ENCODE results near the gene HERC4.
"Not testable (repeated sequence)": the region's sequence is repeated elsewhere in the genome, so short reads cannot be mapped to it uniquely, and the experiment has no call there.

The HERC4 gene

DNA sequence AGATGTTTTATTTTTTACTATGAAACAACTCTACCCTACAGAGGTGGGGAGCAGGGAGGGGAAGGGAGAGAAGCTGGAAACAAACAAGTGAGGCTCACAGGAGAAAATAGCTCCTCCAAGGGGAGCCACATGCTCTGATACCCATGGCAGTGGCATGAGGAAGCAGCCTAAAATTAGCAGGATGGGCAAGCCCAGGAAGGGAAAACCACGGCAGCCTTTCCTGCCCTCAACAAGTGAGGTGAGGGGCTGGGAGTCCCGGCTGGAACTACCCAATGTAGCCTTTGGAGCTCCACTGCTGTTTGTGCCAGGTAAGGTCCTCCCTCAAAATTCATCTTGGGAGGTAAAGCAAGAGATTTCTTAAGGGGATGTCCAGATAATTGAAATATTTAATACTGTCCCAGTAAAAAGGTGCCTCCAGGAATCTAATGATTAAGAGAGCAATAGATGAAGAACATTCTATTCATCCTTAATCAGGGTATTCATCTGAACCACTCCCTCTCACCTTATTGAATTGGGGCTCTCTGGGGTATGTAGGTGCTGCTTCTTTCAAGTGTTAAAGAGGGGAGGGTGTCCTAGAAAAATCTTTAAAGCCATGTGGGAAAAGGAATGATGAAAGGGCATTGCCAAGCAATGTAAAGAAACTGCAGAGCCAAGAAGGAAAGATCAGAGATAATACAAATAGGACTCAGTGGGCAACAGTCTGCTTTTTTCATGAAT lies 12.8 kb upstream of the HERC4 start:
- no peak for DNase-seq (ENCODE audit: low read depth)

DNA sequence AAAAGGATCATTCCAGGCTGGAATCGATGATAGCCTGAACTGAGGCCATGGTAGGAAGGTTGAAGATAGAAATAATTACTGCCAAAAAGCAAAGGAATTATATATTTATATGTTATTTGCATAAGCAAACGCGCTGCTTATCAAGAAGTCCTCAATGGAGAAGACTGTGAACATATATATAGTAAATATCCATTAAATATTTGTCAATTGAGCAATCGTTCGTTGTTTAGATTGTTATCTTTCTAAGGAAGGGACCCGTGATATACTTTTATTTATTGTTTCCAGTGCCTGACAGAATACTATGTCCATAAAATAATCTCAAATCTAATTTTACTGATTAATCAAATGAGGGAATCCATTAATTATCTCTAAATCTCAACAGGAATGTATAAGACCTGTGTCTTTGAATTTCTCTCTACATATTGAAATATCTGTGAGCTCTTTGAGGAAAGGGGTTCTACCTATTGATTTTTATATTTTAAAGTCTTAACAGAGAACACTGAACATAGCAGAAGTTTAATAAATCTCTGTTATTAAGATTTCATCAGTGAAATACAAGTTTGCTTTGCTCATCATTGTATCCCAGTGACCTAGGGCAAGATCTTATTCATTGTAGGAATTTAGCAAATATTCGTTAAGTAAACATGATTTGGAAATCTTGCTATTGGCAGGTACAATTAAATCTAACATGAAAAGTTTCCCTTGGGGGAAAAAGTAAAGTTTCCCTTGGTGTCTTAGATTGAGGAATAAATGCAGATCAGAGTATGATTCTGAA lies 12.0 kb upstream of the HERC4 start:
- DNase-seq (ENCODE audit: low read depth) = no peak

DNA sequence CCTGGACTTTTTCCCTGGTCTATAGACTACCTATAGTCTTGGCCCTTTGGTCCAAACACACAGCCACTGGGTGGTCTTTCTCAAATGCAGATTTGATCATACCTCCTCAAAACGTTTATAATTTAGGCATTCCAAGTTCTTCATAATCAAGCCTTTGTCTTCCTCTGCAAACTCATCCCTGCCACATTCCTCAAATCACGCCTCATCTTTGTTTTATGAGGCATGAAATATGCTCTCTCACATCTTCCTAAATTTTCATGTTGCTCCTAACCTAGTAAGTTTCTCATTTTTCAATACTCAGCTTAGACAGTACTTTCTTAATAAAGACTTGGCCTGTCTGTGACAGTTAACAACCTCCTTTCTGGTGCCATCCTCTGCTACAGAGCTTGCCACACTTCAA lies 10.9 kb upstream of the HERC4 start:
- no peak for DNase-seq (ENCODE audit: low read depth)

DNA sequence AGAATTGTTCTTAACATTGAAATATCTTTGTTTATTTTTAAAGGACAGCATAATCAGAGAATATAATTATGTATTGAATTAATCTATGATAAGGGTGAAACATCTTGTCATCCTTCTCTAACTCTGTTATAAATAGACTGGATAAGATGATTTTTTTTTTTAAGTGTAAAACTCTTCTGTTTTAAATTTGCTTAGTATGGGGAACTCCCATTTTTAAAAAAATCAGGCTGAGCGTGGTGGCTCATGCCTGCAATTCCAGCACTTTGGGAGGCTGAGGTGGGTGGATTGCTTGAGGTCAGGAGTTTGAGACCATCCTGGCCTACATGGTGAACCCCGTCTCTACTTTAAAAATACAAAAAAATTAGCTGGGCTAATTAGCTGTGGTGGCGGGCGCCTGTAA lies 9.4 kb upstream of the HERC4 start:
- no peak for DNase-seq (ENCODE audit: low read depth)

DNA sequence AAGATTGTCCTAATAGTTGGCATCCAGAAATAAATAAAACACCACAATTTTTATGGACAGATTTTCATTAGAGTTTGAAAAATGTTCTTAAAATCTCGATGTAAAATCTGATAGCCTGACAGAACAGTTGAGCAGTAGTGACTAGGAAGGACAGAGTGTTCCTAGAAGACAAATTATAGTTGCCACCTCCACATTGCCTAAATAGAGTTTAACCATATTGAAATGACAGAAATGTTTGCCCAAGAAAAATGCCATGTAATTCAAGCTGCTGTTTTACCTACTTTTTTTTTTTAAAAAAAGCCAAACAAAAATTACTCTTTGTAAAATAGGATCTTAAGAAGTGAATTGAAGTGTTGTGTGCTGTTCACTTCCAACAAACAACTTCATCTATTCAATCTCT lies 8.9 kb upstream of the HERC4 start:
- DNase-seq (ENCODE audit: low read depth) = no peak

DNA sequence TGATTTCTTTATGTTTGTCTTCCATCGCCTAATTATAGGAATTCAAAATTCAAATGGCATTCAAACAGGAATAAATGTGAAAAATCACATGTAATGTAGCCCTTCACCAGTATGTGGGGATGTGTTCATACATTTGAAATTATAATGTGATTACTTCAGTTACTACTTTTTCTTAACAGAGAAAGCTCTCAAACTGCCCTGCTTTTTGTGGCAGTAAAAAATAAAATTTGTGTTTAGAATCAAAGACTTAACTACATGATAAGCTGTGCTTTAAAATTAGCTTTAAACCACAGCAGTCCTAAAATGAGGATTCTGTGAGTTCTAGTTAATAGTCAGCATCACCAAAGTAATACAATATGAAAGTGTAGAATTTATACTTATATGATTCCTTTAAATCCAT lies 7.8 kb upstream of the HERC4 start:
- DNase-seq (ENCODE audit: low read depth) = no peak

DNA sequence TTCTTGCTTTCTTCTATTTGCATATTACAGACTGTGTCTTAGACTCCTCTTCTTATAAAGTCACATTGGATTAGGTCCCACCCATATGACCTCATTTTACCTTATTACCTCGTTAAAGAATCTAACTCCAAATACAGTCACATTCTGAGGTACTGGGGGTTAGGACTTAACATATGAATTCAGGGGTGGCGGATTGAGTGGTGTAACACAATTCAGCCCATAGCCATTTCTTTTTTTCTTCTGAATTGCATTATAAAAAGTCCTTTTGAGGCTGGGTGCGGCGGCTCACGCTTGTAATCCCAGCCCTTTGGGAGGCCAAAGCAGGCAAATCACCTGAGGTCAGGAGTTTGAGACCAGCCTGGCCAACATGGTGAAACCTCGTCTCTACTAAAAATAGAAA lies 6.8 kb upstream of the HERC4 start:
- DNase-seq (ENCODE audit: low read depth) = no peak

DNA sequence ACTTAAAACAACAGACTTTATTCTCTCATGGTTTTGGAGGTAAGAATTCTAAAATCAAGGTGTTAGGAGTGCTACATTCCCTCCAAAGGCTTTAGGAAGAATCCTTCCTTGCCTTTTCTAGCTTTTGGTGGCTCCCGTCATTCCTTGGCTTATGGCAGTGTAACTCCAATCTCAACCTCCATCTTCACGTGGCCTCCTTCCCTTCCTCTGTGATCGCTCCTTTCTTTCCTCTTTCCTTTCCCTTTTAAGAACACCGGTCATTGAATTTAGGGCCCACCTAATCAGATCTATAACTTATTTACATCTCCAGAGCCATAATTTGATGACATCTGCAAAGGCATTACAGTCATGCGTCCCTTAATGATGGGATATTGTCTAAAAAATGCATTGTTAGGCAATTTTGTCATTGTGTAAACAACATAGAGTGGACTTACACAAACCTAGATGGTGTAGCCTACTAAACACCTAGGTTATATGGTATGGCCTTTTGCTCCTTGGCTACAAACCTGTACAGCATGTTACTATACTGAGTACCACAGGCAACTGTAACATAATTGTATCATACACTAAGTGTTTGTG lies 5.9 kb upstream of the HERC4 start:
- no peak for DNase-seq (ENCODE audit: low read depth)

DNA sequence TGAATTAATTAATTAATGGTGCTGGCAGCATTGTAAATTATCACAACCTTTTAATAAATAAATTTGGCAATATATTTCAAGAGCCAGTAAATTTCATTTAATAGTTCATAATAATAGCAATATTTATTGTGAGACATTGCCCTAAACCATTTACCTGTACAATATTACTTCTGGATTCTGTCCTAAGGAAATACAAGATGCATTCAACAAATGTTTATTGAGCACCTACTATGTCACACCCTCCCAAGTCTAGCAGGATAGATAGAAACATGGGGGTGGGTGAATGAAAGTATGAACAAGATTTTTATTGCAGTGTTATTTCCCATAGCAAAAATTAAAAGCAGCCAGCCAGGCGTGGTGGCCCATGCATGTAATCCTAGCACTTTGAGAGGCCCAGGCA lies 4.4 kb upstream of the HERC4 start:
- no peak for DNase-seq (ENCODE audit: low read depth)

DNA sequence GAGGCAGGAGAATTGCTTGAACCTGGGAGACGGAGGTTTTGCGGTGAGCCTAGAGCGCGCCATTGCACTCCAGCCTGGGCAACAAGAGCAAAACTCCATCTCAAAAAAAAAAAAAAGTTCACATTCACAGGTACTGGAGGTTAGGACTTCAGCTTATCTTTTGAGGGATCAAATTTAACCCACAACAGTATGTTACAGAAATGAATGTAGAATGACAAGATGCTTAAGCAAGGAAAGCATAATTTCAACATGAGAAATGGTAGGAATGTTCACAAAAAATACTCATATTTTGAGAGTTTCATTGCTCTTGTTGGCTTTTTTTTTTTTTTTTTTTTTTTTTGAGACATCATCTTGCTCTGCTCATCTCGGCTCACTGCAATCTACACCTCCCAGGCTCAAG lies 1.9 kb upstream of the HERC4 start:
- DNase-seq (ENCODE audit: low read depth) = no peak

DNA sequence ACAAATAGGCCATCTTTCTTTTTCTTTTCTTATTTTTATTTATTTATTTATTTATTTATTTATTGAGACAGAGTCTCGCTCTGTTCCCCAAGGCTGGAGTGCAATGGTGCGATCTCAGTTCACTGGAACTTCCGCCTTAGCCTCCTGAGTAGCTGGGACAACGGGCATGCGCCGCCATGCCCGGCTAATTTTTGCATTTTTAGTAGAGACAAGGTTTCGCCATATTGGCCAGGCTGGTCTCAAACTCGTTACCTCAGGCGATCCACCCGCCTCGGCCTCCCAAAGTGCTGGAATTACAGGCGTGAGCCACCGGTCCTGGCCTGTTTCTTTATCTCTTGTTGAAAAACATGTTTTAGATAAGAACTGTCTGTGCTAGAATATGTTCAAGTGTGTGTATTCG lies 998 bp upstream of the HERC4 start:
- DNase-seq (ENCODE audit: low read depth) = not testable (repeated sequence)

DNA sequence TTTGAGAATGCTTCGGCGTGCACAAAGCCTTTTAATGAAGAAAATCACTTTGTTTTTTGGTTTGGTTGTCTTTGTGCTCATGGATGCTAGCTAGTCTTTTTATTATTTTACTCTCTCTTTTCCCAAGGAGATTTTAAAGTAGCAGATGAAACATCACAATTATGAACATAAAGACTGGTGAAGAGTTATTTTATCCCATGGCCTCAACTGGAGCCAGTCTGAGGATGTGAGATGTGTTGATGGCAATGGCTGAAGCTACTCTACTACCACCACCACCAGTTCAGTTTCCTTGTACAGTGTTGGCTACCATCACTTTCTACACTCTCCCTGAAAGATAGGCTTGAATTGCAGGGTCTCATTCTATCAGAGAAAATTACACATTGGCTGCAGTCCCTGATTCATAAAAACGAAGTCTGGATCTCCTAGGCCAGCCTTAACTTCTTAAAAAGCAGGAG lies 494 bp upstream of the HERC4 start:
- DNase-seq (ENCODE audit: low read depth) = no peak

DNA sequence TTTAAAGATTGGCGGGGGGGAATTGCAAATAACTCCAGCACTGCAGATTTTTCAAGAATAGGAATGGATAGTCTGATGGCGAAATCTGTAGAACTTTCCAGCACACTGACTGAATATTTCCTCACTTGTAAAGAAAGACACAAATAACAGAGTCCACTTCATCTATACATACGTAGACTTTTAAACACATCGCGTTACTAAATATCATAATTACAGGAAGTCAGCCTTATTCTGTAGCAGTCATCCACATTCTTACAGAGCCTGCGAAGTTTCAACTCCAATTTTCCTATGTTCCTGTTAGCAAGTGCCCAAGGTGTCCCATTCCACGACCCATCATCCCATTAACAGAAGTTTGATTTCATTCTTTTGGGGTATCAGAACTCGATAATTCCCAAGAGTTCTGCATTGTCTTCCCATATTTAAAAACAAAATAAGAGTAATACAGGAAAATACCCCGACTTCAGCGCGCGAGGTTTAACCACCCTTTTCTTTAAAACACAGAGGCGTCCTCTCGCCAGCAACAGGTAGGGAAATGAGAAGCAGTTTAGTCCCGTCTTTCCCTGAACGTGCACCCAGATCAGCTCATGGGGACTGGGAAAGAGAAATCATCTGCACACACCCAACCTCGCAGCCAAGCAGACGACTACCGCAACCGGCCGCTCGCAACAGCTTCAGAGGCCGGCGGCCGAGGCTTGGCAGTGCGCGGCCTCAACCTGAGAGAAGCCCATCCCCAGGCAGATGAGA lies 880 bp downstream of the HERC4 start:
- no peak for DNase-seq (ENCODE audit: low read depth)

DNA sequence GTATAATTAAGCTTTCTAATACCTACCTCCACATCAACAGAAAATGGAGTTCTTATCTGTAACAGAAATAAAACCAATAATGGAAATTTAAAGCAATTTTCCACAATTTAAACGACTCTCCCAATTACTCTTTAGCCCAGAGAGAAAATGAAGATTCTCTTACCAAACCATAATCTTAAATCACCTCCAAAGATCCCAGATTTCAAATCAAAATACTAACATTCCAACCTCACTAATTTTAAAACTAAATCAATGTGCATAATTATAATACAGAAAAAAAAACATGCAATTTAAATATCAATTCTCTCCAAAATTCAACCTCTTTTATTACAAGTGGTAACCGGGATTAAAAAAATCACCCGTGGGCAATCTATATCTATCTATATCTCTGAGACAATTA lies 1.5 kb downstream of the HERC4 start:
- no peak for DNase-seq (ENCODE audit: low read depth)

DNA sequence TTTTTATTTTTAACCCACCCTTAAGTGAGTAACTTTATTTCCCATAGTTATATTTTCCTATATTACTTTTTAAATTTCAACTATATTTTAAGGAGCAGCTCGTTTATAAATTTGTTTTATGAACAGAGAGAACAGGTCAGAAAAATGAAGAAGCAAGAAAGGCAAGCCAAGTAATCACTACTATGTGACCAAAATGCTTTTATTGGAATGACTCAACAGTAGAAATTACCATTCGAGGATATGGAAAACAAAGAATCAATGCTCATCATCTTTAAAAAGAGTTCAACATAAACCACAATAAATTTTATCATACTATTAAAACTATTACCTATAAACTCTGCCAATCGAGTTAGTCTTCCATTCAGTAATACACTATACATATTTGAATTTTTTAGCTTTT lies 7.6 kb downstream of the HERC4 start:
- no peak for DNase-seq (ENCODE audit: low read depth)

DNA sequence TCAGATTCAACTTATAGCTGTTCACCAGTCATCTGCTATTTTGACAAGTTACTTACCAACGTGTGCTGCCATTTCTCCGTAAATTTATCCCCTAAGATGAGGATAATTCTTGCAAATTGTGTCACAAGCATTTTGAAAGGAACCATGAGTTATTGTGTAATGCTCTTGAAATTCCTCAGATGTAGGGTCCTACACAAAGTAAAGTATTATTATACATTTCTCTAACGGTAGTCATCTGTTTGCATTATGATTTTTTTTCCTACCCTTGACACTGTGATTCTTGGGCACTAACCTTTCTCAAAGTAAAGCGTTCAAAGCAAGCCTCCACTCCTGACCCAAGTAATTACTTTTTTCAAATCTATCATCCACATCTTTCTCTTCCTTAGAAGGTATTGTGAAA lies 8.1 kb downstream of the HERC4 start:
- no peak for DNase-seq (ENCODE audit: low read depth)

DNA sequence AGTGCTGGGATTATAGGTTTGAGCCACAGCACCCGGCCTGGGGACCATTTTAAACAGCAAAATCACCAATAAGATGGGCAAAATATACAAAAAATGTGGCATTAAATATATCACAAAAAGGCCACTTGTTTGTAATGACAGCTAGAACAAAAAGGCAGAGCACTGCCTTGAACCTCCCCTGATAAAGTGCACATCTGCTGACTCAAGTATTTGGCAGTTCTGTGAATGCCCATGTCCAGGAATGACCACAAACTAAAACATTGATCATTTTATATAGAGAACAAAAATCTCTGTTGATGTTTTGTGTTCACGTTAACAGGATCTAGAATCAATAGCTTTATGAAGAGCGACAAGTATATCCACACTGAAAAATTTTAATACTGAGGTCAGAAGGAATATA lies 21.5 kb downstream of the HERC4 start:
- no peak for DNase-seq (ENCODE audit: low read depth)

DNA sequence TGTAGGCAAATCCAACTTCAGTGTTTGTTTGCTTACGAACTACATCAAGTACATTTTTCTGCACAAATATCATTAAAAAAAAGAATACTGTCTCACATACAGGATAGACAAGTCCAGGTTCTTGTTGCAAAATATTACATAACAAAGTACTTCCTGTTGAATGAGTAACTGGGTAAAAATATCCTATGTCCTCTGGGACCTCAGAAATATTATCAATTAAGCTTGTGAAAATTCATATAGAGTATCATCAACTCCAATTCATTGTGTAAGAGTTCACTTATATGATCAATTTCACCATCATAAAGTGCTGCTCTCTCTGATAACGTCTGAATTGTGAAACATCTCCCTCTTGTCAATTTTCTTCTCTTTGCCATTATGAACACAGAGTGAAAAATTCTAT lies 22.6 kb downstream of the HERC4 start:
- no peak for DNase-seq (ENCODE audit: low read depth)

DNA sequence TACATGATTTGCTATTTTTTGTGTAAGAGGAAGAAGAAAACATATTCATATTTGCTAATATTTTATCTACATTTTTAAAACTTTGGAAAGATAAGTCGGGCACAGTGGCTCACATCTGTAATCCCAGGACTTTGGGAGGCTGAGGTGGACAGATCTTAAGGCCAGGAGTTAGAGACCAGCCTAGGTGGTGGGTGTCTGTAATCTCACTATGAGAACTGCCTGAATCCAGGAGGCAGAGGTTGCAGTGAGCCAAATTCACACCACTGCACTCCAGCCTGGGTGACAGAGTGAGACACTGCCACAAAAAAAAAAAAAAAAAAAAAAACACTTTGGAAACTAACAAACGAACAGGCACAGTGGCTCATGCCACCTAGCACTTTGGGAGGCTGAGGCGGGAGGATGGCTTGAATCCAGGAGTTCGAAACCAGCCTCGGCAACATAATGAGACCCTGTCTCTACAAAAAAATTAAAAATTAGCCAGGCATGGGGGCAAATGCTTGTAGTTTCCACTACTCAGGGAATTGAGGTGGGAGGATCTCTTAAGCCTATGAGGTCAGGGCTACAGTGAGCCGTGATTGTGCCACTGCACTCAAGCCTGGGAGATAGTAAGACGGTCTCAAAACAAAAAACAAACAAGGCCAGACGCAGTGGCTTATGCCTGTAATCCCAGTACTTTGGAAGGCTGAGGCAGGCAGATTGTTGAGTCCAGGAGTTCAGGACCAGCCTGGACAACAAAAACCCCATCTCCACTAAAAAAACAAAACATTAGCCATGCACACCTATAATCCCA lies 25.6 kb downstream of the HERC4 start:
- DNase-seq (ENCODE audit: low read depth) = no peak

DNA sequence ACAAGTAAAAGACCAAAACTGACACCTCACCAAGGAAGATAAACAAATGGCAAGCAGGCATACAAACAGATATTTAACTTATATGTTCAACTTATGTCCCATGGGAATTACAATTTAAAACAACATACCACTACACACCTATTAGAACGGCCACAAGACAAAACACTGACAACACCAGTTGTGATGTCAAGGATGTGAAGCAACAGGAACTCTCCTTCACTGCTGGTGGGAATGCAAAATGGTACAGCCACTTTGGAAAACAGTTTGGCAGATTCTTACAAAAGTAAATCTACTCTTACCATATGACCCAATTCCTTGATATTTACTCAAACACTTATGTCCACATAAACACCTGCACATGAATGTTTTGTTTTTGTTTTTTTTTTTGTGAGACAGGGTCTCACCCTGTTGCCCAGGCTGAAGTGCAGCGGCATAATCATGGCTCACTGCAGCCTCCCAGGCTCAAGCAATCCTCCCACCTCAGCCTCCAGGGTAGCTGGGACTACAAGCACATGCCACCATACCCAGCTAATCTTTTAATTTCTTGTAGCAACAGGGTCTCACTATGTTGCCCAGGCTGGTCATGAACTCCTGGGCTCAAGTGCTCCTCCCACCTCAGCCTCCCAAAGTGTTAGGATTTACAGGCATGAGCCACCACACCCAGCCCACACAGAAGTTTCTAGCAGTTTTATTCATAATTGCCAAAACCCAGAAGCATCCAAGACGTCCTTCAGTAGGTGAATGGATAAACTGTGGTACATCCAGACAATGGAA lies 27.3 kb downstream of the HERC4 start:
- DNase-seq (ENCODE audit: low read depth) = no peak

DNA sequence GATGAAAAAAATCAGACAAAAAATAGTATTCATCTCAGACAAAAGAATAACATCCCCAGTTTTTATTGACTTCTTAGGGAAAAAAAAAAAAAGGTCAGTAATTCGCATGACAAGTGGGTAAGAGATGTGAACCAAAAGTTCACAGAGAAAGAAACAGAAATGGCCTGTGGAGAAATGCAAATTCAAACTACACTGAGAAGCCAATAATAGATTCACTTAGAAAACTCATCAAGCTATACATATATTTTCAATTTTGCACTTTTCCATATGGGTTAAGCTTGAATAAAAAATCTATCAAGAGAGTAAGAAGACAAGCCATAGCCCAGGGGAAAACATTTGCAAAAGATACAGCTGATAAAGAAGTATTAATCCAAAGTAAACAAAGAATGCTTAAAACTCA lies 28.0 kb downstream of the HERC4 start:
- no peak for DNase-seq (ENCODE audit: low read depth)
